Measurements from ENCODE around the gene CIB4. TPM values are rescaled to one million over a fixed set of nuclear protein-coding genes. Genes with fewer than 3 reads are reported as not detected.

The CIB4 gene
- total and polyA plus RNA-seq, 2 of the 13 experiments (the other 11 are each of a cell fraction or from before 2014, with no cell fraction given) = not detected

DNA sequence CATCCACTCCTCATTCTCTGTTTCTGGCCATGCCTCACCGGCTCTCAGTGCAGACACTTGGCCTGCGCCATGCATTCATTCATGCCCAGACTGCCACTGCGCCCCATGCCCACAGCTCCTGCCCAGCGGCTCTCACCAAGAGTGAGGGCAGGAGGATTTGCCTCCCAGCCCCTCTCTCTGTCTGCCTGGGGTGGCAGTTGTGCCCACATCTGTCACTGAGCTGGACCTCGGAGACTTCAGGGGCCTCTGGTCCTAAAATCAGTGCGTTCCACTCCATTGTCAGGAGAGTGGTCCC is 75.1 kb downstream of the CIB4 start:
- Histone ChIP-seq H4K20me1 (ENCODE audit: insufficient read depth, low read length) (no peaks in the 10 kb centered on the region; the same call in 1 of the 2 replicates), H3K27ac (ENCODE audit: extremely low read length, insufficient read depth, low read length) (no peak overlapping the region), H3K4me1 (ENCODE audit: insufficient read depth, low read length) (peaks cover 13% of the 10 kb centered on the region), H3K27me3 (ENCODE audit: control insufficient read depth in 1 of 2, insufficient read depth in 2 of 2, low read length in 2 of 2) (peaks cover 16 to 74% of the 10 kb centered on the region in 2 experiments), H3K36me3 (replicated peaks in 1 of 2; ENCODE audit: control insufficient read depth in 1 of 2, insufficient read depth in 2 of 2, low read length in 2 of 2) (no peaks in the 10 kb centered on the region), H3K9me3 (ENCODE audit: low read length) (no peaks in the 10 kb centered on the region), H3K4me3 (replicated peaks in 1 of 3; ENCODE audit: insufficient read depth in 1 of 3, low read depth in 2 of 3, low read length in 3 of 3) (no peak overlapping the region), H3K9ac (ENCODE audit: insufficient read depth, low read depth, low read length) (no peak overlapping the region), H3K4me2 (ENCODE audit: low read depth, low read length) (no peak overlapping the region), H3K79me2 (ENCODE audit: insufficient read depth, low read length) (no peaks in the 10 kb centered on the region), H2AFZ (ENCODE audit: low read length) (no peak overlapping the region)
- CTCF ChIA-PET (ENCODE audit: low intra/inter-chr PET ratio, low total read pairs) = no interaction called here
- in situ Hi-C loops (cut with HindIII; ENCODE audit: extremely low pct_ligation_motif_present, low pct_unique_long_range_greater_than_20kb) (no loop called here), intact Hi-C loops (cut with micrococcal nuclease; ENCODE audit: unreplicated experiment) (no loop called here)
- WGBS (ENCODE audit: low lambda C conversion rate) = 18% methylated on average over 6 of the region's 6 CpGs
- TF ChIP-seq HOXA7 (CRISPR knock-in tag; IDR thresholded peaks at IDR 0.05) (no peak), PAWR (CRISPR knock-in tag; IDR thresholded peaks at IDR 0.05; ENCODE audit: borderline replicate concordance) (no peak), POLR2A (IDR thresholded peaks at IDR 0.05; ENCODE audit: insufficient read depth in 1 of 2, low read depth in 2 of 2, low read length in 2 of 2) (no peak), ZSCAN20 (CRISPR knock-in tag; IDR thresholded peaks at IDR 0.05; ENCODE audit: borderline replicate concordance) (no peak), ZNF644 (CRISPR knock-in tag; IDR thresholded peaks at IDR 0.05; ENCODE audit: low read depth) (no peak)
- DNase-seq (ENCODE audit: low spot score) (no peak), ATAC-seq (no peak), FAIRE-seq (no peak)
- no TSS peak for BruUV-seq (replicated peaks)
- POLR2A ChIA-PET = no interaction called here

- H3K27me3 ChIP-seq (ENCODE audit: control insufficient read depth in 1 of 2, insufficient read depth in 2 of 2, low read length in 2 of 2) = peaks cover 19 to 74% of the 10 kb centered on the region in 2 experiments
- intact Hi-C loops (cut with micrococcal nuclease; ENCODE audit: unreplicated experiment) (no loop called here), in situ Hi-C loops (cut with HindIII; ENCODE audit: extremely low pct_ligation_motif_present, low pct_unique_long_range_greater_than_20kb) (no loop called here)
- CTCF ChIA-PET (ENCODE audit: low intra/inter-chr PET ratio, low total read pairs) = interaction anchor here (1.7 kb wide), 1 partner anchor 14 kb away, joined by 5 read pairs; no protein-coding TSS in a partner anchor
- H3K9ac ChIP-seq (ENCODE audit: insufficient read depth, low read depth, low read length) = no peak overlapping the region
- POLR2A ChIA-PET = no interaction called here
- no peaks in the 10 kb centered on the region for H3K79me2 ChIP-seq (ENCODE audit: insufficient read depth, low read length)
- H3K4me2 ChIP-seq (ENCODE audit: low read depth, low read length) = no peak overlapping the region
- DNase-seq (ENCODE audit: low spot score) = no peak
- H4K20me1 ChIP-seq (ENCODE audit: insufficient read depth, low read length) = no peaks in the 10 kb centered on the region; the same call in 1 of the 2 replicates
- BruUV-seq (replicated peaks) = no TSS peak
- ATAC-seq = no peak
- FAIRE-seq = no peak
- no peaks in the 10 kb centered on the region for H3K36me3 ChIP-seq (replicated peaks in 1 of 2; ENCODE audit: control insufficient read depth in 1 of 2, insufficient read depth in 2 of 2, low read length in 2 of 2)
- WGBS (ENCODE audit: low lambda C conversion rate) = 5% methylated on average over 3 of the region's 3 CpGs
- no peak overlapping the region for H2AFZ ChIP-seq (ENCODE audit: low read length)
- H3K27ac ChIP-seq (ENCODE audit: extremely low read length, insufficient read depth, low read length) = no peak overlapping the region
- H3K4me1 ChIP-seq (ENCODE audit: insufficient read depth, low read length) = peaks cover 13% of the 10 kb centered on the region
- H3K9me3 ChIP-seq (ENCODE audit: low read length) = no peaks in the 10 kb centered on the region
- TF ChIP-seq, protein P1, sequence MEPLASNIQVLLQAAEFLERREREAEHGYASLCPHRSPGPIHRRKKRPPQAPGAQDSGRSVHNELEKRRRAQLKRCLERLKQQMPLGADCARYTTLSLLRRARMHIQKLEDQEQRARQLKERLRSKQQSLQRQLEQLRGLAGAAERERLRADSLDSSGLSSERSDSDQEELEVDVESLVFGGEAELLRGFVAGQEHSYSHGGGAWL (CRISPR knock-in tag; IDR thresholded peaks at IDR 0.05) = no peak
- TF ChIP-seq MEIS2 (CRISPR knock-in tag; IDR thresholded peaks at IDR 0.05) (no peak), AGO2 (optimal IDR thresholded peaks at IDR 0.05; ENCODE audit: low read depth, low read length) (no peak), HHEX (CRISPR knock-in tag; IDR thresholded peaks at IDR 0.05) (no peak), CERS6 (CRISPR knock-in tag; IDR thresholded peaks at IDR 0.05) (no peak), ZNF577 (CRISPR knock-in tag; IDR thresholded peaks at IDR 0.05; ENCODE audit: borderline replicate concordance, low read depth) (no peak), ZNF781 (CRISPR knock-in tag; IDR thresholded peaks at IDR 0.05; ENCODE audit: borderline replicate concordance, not compliant biosample characterization) (no peak), HES4 (CRISPR knock-in tag; IDR thresholded peaks at IDR 0.05; ENCODE audit: borderline replicate concordance) (no peak)
- TF ChIP-seq, protein P2, sequence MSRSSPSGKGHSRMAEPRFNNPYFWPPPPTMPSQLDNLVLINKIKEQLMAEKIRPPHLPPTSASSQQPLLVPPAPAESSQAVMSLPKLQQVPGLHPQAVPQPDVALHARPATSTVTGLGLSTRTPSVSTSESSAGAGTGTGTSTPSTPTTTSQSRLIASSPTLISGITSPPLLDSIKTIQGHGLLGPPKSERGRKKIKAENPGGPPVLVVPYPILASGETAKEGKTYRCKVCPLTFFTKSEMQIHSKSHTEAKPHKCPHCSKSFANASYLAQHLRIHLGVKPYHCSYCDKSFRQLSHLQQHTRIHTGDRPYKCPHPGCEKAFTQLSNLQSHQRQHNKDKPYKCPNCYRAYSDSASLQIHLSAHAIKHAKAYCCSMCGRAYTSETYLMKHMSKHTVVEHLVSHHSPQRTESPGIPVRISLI (CRISPR knock-in tag; IDR thresholded peaks at IDR 0.05; ENCODE audit: borderline replicate concordance) = no peak
- H3K4me3 ChIP-seq (replicated peaks in 1 of 3; ENCODE audit: insufficient read depth in 1 of 3, low read depth in 2 of 3, low read length in 3 of 3) = no peak overlapping the region
Observed at GRCh38 chr2:26564121-26564644, 77.0 kb downstream of the CIB4 start.

Measured in HepG2 (cell line).